Endothelial cell of umbilical vein (primary cell): ENCODE measurements around the gene SH3D19. TPM values are rescaled to one million over a fixed set of nuclear protein-coding genes. Genes with fewer than 3 reads are reported as not detected.

Source experiments
- BruUV-seq: library from RNA; stranded (reverse); fragments of 400-500 nt; replicated peaks from 2 replicates; lab custom pipeline; 2021; lab: Mats Ljungman, UMichigan
- CTCF ChIA-PET: fragments of 300-600, 350-600 bp; sonication (Branson Sonifier 250); formaldehyde crosslinking; loops from one replicate; lab custom pipeline; 2021; ENCODE audit warnings: antibody characterized with exemption, inconsistent platforms; lab: Charles Lee
- POLR2A ChIA-PET: fragments of 300-600, 350-600 bp; sonication (Branson Sonifier 250); formaldehyde crosslinking; loops from one replicate; lab custom pipeline; 2021; ENCODE audit warnings: antibody characterized with exemption, inconsistent platforms; lab: Charles Lee
- DNase-seq: peaks from one replicate; pipeline ENCODE4 v3.0.0-alpha.2; 2011; ENCODE audit warnings: low read depth, low spot score
- FAIRE-seq: peaks from 2 replicates; lab custom pipeline; 2011; peaks lifted over from hg19 to GRCh38; lab: Jason Lieb, UNC
- H2AFZ ChIP-seq: 2 replicates; pipeline ENCODE4 v1.6.0; 2012; ENCODE audit warnings: low read depth, low read length, control low read depth, inconsistent platforms
- H3K27ac ChIP-seq: 2 replicates; pipeline ENCODE4 v1.5.1; 2011; ENCODE audit warnings: low read depth, mild to moderate bottlenecking, control low read depth, low read length, moderate library complexity; ENCODE audit not compliant: insufficient read depth
- H3K27me3 ChIP-seq, 2 experiments: 2 replicates each; pipeline versions ENCODE4 v1.6.0 to v1.6.1; 2011; ENCODE audit warnings: low read length in 2 of 2, mixed read lengths in 1 of 2; ENCODE audit not compliant: control insufficient read depth in 2 of 2, insufficient read depth in 2 of 2
- H3K36me3 ChIP-seq, 2 experiments: 2 replicates in 1 of 2; 3 replicates in 1 of 2; pipeline ENCODE4 v1.5.1; 2011; ENCODE audit warnings: low read length in 2 of 2, mild to moderate bottlenecking in 1 of 2, moderate library complexity in 1 of 2; ENCODE audit not compliant: control insufficient read depth in 2 of 2, insufficient read depth in 2 of 2; ENCODE audit errors: extremely low read depth in 1 of 2
- H3K4me1 ChIP-seq: 3 replicates; pipeline ENCODE4 v1.5.1; 2011; ENCODE audit warnings: mild to moderate bottlenecking, low read length; ENCODE audit not compliant: control insufficient read depth, insufficient read depth; ENCODE audit errors: extremely low read depth
- H3K4me2 ChIP-seq: 2 replicates; pipeline ENCODE4 v1.6.1; 2011; ENCODE audit warnings: low read length, control low read depth, mixed read lengths; ENCODE audit not compliant: insufficient read depth
- H3K4me3 ChIP-seq, 3 experiments: fragments of 200-600 bp in 1 of 3; sonication (generic), shearing (Covaris generic) in 1 of 3; replicated peaks in 1 of 3; 2 replicates each; pipeline ENCODE4 v1.5.1; 2011 to 2016; ENCODE audit warnings: control low read depth in 3 of 3, low read length in 3 of 3, mild to moderate bottlenecking in 2 of 3, inconsistent platforms in 1 of 3, low read depth in 1 of 3, moderate library complexity in 1 of 3; ENCODE audit not compliant: insufficient read depth in 1 of 3
- H3K79me2 ChIP-seq: 2 replicates; pipeline ENCODE4 v1.6.0; 2012; ENCODE audit warnings: low read length, inconsistent platforms; ENCODE audit not compliant: control insufficient read depth, insufficient read depth
- H3K9ac ChIP-seq: replicated peaks from 2 replicates; pipeline ENCODE3; 2011; ENCODE audit warnings: low read length, control low read depth; ENCODE audit not compliant: insufficient read depth; ENCODE audit errors: extremely low read depth
- H3K9me1 ChIP-seq: replicated peaks from 3 replicates; pipeline ENCODE4 v1.6.0; 2011; ENCODE audit warnings: mild to moderate bottlenecking, low read length; ENCODE audit not compliant: control insufficient read depth, insufficient read depth; ENCODE audit errors: extremely low read depth
- H3K9me3 ChIP-seq: replicated peaks from 2 replicates; pipeline ENCODE4 v1.5.1; 2012; ENCODE audit warnings: low read length, inconsistent platforms; ENCODE audit not compliant: control insufficient read depth, insufficient read depth
- H4K20me1 ChIP-seq: replicated peaks from 2 replicates; pipeline ENCODE3; 2011; ENCODE audit warnings: mild to moderate bottlenecking, low read length; ENCODE audit not compliant: control insufficient read depth, insufficient read depth; ENCODE audit errors: extremely low read depth
- CTCF ChIP-seq, 2 donors: IDR thresholded peaks; 1 replicate in 1 of 2; 2 replicates in 1 of 2; pipeline ENCODE4 v1.5.1; 2011; ENCODE audit warnings: low read length in 2 of 2, mild to moderate bottlenecking in 2 of 2, moderate library complexity in 2 of 2, control low read depth in 1 of 2, inconsistent platforms in 1 of 2, low read depth in 1 of 2; ENCODE audit not compliant: insufficient read depth in 1 of 2; ENCODE audit errors: extremely low read depth in 1 of 2
- EZH2 ChIP-seq: IDR thresholded peaks from 2 replicates; pipeline ENCODE4 v1.6.1; 2012; ENCODE audit warnings: borderline replicate concordance, low read depth, mild to moderate bottlenecking, moderate library complexity, low read length, inconsistent platforms; ENCODE audit not compliant: severe bottlenecking
- FOS ChIP-seq: IDR thresholded peaks from 2 replicates; pipeline ENCODE4 v1.6.1; 2011; ENCODE audit warnings: mild to moderate bottlenecking, low read length, moderate library complexity, borderline replicate concordance; ENCODE audit not compliant: insufficient read depth
- GATA2 ChIP-seq: IDR thresholded peaks from 2 replicates; pipeline ENCODE4 v1.7.0; 2011; ENCODE audit warnings: low read depth, mild to moderate bottlenecking, moderate library complexity, mixed read lengths, low read length; ENCODE audit not compliant: insufficient read length, insufficient read depth
- JUN ChIP-seq: IDR thresholded peaks from 2 replicates; pipeline ENCODE4 v1.6.1; 2011; ENCODE audit warnings: borderline replicate concordance, low read depth; ENCODE audit not compliant: insufficient read length, insufficient read depth
- MYC ChIP-seq: IDR thresholded peaks from one replicate; pipeline ENCODE4 v1.6.1; 2011; ENCODE audit warnings: mild to moderate bottlenecking, low read depth, low read length
- POLR2A ChIP-seq: IDR thresholded peaks from 2 replicates; pipeline ENCODE4 v1.6.1; 2012; ENCODE audit warnings: low read depth, mild to moderate bottlenecking, control low read depth, low read length
- POLR2AphosphoS5 ChIP-seq: IDR thresholded peaks from 2 replicates; pipeline ENCODE4 v1.6.1; 2012; ENCODE audit warnings: low read depth, mild to moderate bottlenecking, control low read depth, low read length, moderate library complexity; ENCODE audit not compliant: insufficient read depth
- dilution Hi-C: fragments of 300-500 bp; cut with MboI; formaldehyde crosslinking; loops from one replicate; pipeline ENCODE4 v1.15.0; 2019; ENCODE audit warnings: low sequenced_read_pairs; ENCODE audit not compliant: extremely low pct_ligation_motif_present
- intact Hi-C: fragments of 100-400 bp; cut with micrococcal nuclease; formaldehyde crosslinking; loops from one replicate; pipeline ENCODE4 v1.10.0; 2022
- polyA plus RNA-seq, 4 experiments: library from polyadenylated mRNA; depleted of rRNA in 3 of 4; stranded (reverse) in 3 of 4; unstranded in 1 of 4; fragments of >200 nt; gene quantifications; 2 replicates each; pipeline versions ENCODE4 v1.2.1 to v1.2.3, GENCODE V29; 2011 to 2012; ENCODE audit warnings: missing spikeins in 1 of 4
- total RNA-seq: library from RNA; stranded (reverse); gene quantifications from 2 replicates; pipeline ENCODE4 v1.2.3, GENCODE V29; 2021
- TF ChIP-seq, protein P1 (sequence below): IDR thresholded peaks from 2 replicates; pipeline ENCODE4 v1.6.1; 2011; ENCODE audit not compliant: insufficient read depth, insufficient read length

The SH3D19 gene
- total and polyA plus RNA-seq, 2 donors (not counting 3 experiments of a cell fraction or from before 2014, with no cell fraction given), result 37.5 to 92.8 TPM

GRCh38 chr4:151100531-151100930 is 224.9 kb downstream of the SH3D19 start:
- intact Hi-C loops, result loop anchor here (2.0 kb wide), 1 partner anchor 660 kb away; the partner anchor contains the start of gene GATB
- Histone ChIP-seq H3K4me1 (peaks cover 17% of the 10 kb centered on the region), H3K9me1 (no peaks in the 10 kb centered on the region), H4K20me1 (peaks cover 4% of the 10 kb centered on the region), H3K36me3 (peaks cover 10 to 22% of the 10 kb centered on the region in 2 experiments), H3K79me2 (peaks cover 39% of the 10 kb centered on the region), H3K27ac (peak overlapping the region; percentile 69), H3K4me2 (peak overlapping the region; percentile 94), H2AFZ (no peak overlapping the region), H3K27me3 (no peaks in the 10 kb centered on the region), H3K4me3 (peak overlapping the region; percentile 46 to 89 (median 78)), H3K9me3 (no peaks in the 10 kb centered on the region), H3K9ac (peak overlapping the region; percentile 93)
- ChIA-PET POLR2A (interaction anchor here (0.7 kb wide), 1 partner anchor 1001 kb away, joined by 3 read pairs; no protein-coding TSS in a partner anchor), CTCF (interaction anchor here (1.2 kb wide), 1 partner anchor 17 kb away, joined by 5 read pairs; no protein-coding TSS in a partner anchor)
- DNase-seq, result peak; percentile 31
- TF ChIP-seq EZH2 (no peak), JUN (no peak), CTCF (IDR thresholded peaks at IDR 0.05; ENCODE audit: extremely low read depth in 1 of 2, insufficient read depth in 1 of 2, low read depth in 1 of 2, low read length in 2 of 2) (no peak), POLR2AphosphoS5 (no peak), POLR2A (no peak), FOS (no peak), GATA2 (no peak), MYC (no peak)
- TF ChIP-seq, protein P1, sequence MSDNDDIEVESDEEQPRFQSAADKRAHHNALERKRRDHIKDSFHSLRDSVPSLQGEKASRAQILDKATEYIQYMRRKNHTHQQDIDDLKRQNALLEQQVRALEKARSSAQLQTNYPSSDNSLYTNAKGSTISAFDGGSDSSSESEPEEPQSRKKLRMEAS, result no peak
- BruUV-seq, result no TSS peak
- no peak for FAIRE-seq
- dilution Hi-C loops, result no loop called here
